GM23338 (cell line): ENCODE measurements around the gene ALPG. TPM values are rescaled to one million over a fixed set of nuclear protein-coding genes. Genes with fewer than 3 reads are reported as not detected.

Experiments
- ATAC-seq: fragments of 200-7000 bp; cut with Tn5 transposase; 3 replicates; pipeline ENCODE4 v1.9.1; 2020
- DNase-seq: peaks from one replicate; pipeline ENCODE4 v3.0.0-alpha.2; 2015; ENCODE audit warnings: low spot score
- H2AFZ ChIP-seq: fragments of 200-600 bp; sonication (generic); 2 replicates; pipeline ENCODE4 v1.8.0; 2016; ENCODE audit warnings: antibody characterized with exemption, mild to moderate bottlenecking, moderate library complexity
- H3F3A ChIP-seq: fragments of 200-600 bp; sonication (generic); replicated peaks from 2 replicates; pipeline ENCODE4 v1.8.0; 2017; ENCODE audit warnings: antibody characterized with exemption, mixed run types, low read depth
- H3K27ac ChIP-seq: fragments of 200-600 bp; sonication (generic); 2 replicates; pipeline ENCODE4 v1.6.1; 2016; ENCODE audit warnings: low read depth
- H3K27me3 ChIP-seq: fragments of 200-600 bp; sonication (generic); 2 replicates; pipeline ENCODE4 v1.8.0; 2016; ENCODE audit warnings: mild to moderate bottlenecking, mixed run types, moderate library complexity; ENCODE audit not compliant: insufficient read depth
- H3K36me3 ChIP-seq: fragments of 200-600 bp; sonication (generic); 2 replicates; pipeline ENCODE4 v1.8.0; 2016; ENCODE audit warnings: mild to moderate bottlenecking; ENCODE audit not compliant: insufficient read depth
- H3K4me1 ChIP-seq: fragments of 200-600 bp; sonication (generic); 2 replicates; pipeline ENCODE4 v1.8.0; 2016; ENCODE audit warnings: mild to moderate bottlenecking, moderate library complexity; ENCODE audit not compliant: insufficient read depth
- H3K4me2 ChIP-seq: fragments of 200-600 bp; sonication (generic); 2 replicates; pipeline ENCODE4 v1.7.1; 2017; ENCODE audit warnings: mixed run types
- H3K4me3 ChIP-seq: fragments of 200-600 bp; sonication (generic); 2 replicates; pipeline ENCODE4 v1.6.1; 2016; ENCODE audit warnings: mixed run types
- H3K79me2 ChIP-seq: fragments of 200-600 bp; sonication (generic); replicated peaks from 2 replicates; pipeline ENCODE4 v1.8.0; 2017; ENCODE audit warnings: mild to moderate bottlenecking; ENCODE audit not compliant: insufficient read depth
- H3K9me2 ChIP-seq: fragments of 200-600 bp; sonication (generic); 2 replicates; pipeline ENCODE4 v1.8.0; 2017; ENCODE audit not compliant: insufficient read depth
- H4K20me1 ChIP-seq: fragments of 200-600 bp; sonication (generic); replicated peaks from 2 replicates; pipeline ENCODE4 v1.8.0; 2017; ENCODE audit warnings: mild to moderate bottlenecking; ENCODE audit not compliant: insufficient read depth
- H3K27ac Mint-ChIP-seq: 2 replicates; pipeline ENCODE4 v1.8.0; 2020; ENCODE audit warnings: inconsistent platforms, mild to moderate bottlenecking, moderate library complexity, mixed read lengths
- H3K27me3 Mint-ChIP-seq: 3 replicates; pipeline ENCODE4 v1.8.0; 2022; ENCODE audit warnings: low read depth, mild to moderate bottlenecking, moderate library complexity, mixed read lengths, inconsistent platforms; ENCODE audit not compliant: insufficient read depth, poor library complexity
- H3K36me3 Mint-ChIP-seq: 3 replicates; pipeline ENCODE4 v1.8.0; 2021; ENCODE audit warnings: low read depth, mild to moderate bottlenecking, inconsistent platforms, moderate library complexity, mixed read lengths
- H3K4me1 Mint-ChIP-seq: 3 replicates; pipeline ENCODE4 v1.8.0; 2020; ENCODE audit warnings: mild to moderate bottlenecking, inconsistent platforms, mixed read lengths
- H3K4me3 Mint-ChIP-seq: 3 replicates; pipeline ENCODE4 v1.8.0; 2021; ENCODE audit warnings: moderate library complexity, mild to moderate bottlenecking, inconsistent platforms, mixed read lengths
- H3K9me3 Mint-ChIP-seq: 3 replicates; pipeline ENCODE4 v1.8.0; 2020; ENCODE audit warnings: moderate library complexity, mild to moderate bottlenecking, inconsistent platforms, mixed read lengths
- CREB1 ChIP-seq: fragments of 250-450 bp; sonication (Bioruptor Pico); IDR thresholded peaks from 2 replicates; pipeline ENCODE4 v1.5.0; 2020; ENCODE audit warnings: low read depth, mild to moderate bottlenecking, moderate library complexity
- EZH2 ChIP-seq: fragments of 200-600 bp; sonication (generic); IDR thresholded peaks from one replicate; pipeline ENCODE4 v1.8.0; 2017; ENCODE audit warnings: antibody characterized with exemption, mild to moderate bottlenecking, low read depth; ENCODE audit not compliant: unreplicated experiment
- EZH2phosphoT487 ChIP-seq: fragments of 200-600 bp; sonication (generic); IDR thresholded peaks from one replicate; pipeline ENCODE4 v1.8.1; 2018; ENCODE audit warnings: antibody characterized with exemption; ENCODE audit not compliant: unreplicated experiment
- JUNB ChIP-seq: IDR thresholded peaks from one replicate; pipeline ENCODE4 v1.6.1; 2016; ENCODE audit warnings: antibody characterized with exemption; ENCODE audit not compliant: unreplicated experiment
- NANOG ChIP-seq: IDR thresholded peaks from 2 replicates; pipeline ENCODE4 v1.6.1; 2016; ENCODE audit warnings: antibody characterized with exemption, borderline replicate concordance
- POLR2AphosphoS5 ChIP-seq: IDR thresholded peaks from 2 replicates; pipeline ENCODE4 v1.6.1; 2016; ENCODE audit warnings: antibody characterized with exemption, low read depth
- STAT1 ChIP-seq: IDR thresholded peaks from one replicate; pipeline ENCODE4 v1.6.1; 2016; ENCODE audit warnings: antibody characterized with exemption; ENCODE audit not compliant: unreplicated experiment
- ZNF114 ChIP-seq: fragments of 250-450 bp; sonication (Bioruptor Pico); IDR thresholded peaks from 2 replicates; pipeline ENCODE4 v1.5.0; 2020; ENCODE audit warnings: mild to moderate bottlenecking, moderate library complexity
- ZNF331 ChIP-seq: fragments of 250-450 bp; sonication (Bioruptor Pico); IDR thresholded peaks from 2 replicates; pipeline ENCODE4 v1.5.0; 2020; ENCODE audit warnings: low read depth, mild to moderate bottlenecking, moderate library complexity
- polyA plus RNA-seq: library from polyadenylated mRNA; unstranded; fragments of >200 nt; fragmentation: Nextera tagmentation; extraction: Ambion mirVana; gene quantifications from 2 replicates; pipeline ENCODE4 v1.2.1, GENCODE V29; 2016
- total RNA-seq: library from RNA; depleted of rRNA; stranded (reverse); fragments of >200 nt; shearing (Covaris generic); gene quantifications from 2 replicates; pipeline ENCODE4 v1.2.3, GENCODE V29; 2014
- TF ChIP-seq, protein P1 (sequence below): fragments of 250-450 bp; sonication (Bioruptor Pico); IDR thresholded peaks from 2 replicates; pipeline ENCODE4 v1.5.0; 2020; ENCODE audit warnings: mild to moderate bottlenecking, moderate library complexity
- TF ChIP-seq, protein P2 (sequence below): IDR thresholded peaks from one replicate; pipeline ENCODE4 v1.6.1; 2018; ENCODE audit warnings: antibody characterized with exemption; ENCODE audit not compliant: unreplicated experiment
- TF ChIP-seq, protein P3 (sequence below), 2 experiments: fragments of 200-600 bp in 1 of 2; sonication (generic) in 1 of 2; conservative IDR thresholded peaks; 2 replicates each; pipeline versions ENCODE4 v1.5.1 to v1.6.1; 2016 to 2017; ENCODE audit warnings: antibody characterized with exemption in 2 of 2, low read depth in 2 of 2, mild to moderate bottlenecking in 2 of 2, moderate library complexity in 1 of 2
- TF ChIP-seq, protein P4 (sequence below): IDR thresholded peaks from 2 replicates; pipeline ENCODE4 v1.6.1; 2016; ENCODE audit warnings: antibody characterized with exemption

ALPG gene
- total and polyA plus RNA-seq, 2 experiments from 2014 or later: 0.89 to 2.5 TPM

DNA sequence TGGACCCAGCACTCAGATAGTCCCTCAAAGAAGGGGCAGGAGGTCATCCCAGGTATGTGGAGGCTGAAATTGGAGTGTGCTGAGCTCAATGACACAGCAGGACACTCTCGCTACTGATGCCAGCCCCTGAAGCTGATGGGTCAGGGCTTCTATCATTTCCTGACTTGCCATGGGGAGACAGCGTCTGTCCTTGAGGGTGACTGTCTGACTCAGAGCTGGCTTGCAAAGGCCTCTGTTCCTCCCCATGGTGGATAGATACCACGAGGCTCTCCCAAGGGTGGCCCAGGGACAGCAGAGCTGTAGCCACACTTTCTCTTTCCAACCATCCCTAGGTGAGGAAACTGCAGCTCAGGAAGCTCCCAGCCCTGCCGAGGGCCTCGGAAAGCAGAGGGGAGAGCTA is 10.8 kb downstream of the ALPG start:
- Histone ChIP-seq H4K20me1 (0 out of 2 replicates have a peak, but pooled peaks cover 4% of the 10 kb centered on the region), H3K4me3 (no peak overlapping the region), H3F3A (peaks cover 9% of the 10 kb centered on the region), H3K79me2 (peaks cover 19% of the 10 kb centered on the region; the same call in 1 of the 2 replicates), H3K9me2 (0 out of 2 replicates have a peak, but pooled peaks cover 3% of the 10 kb centered on the region), H2AFZ (no peak overlapping the region), H3K27ac (no peak overlapping the region), H3K4me2 (no peak overlapping the region), H3K27me3 (peaks cover 44% of the 10 kb centered on the region), H3K36me3 (no peaks in the 10 kb centered on the region), H3K4me1 (peaks cover 13% of the 10 kb centered on the region)
- peaks cover 55% of the 10 kb centered on the region for H3K27me3 Mint-ChIP-seq
- H3K27ac Mint-ChIP-seq: no peak overlapping the region
- TF ChIP-seq ZNF114 (CRISPR knock-in tag) (no peak), JUNB (no peak), ZNF331 (CRISPR knock-in tag) (no peak), POLR2AphosphoS5 (no peak), CREB1 (CRISPR knock-in tag) (no peak), EZH2 (no peak), STAT1 (no peak), NANOG (no peak), EZH2phosphoT487 (no peak)
- TF ChIP-seq, protein P1, sequence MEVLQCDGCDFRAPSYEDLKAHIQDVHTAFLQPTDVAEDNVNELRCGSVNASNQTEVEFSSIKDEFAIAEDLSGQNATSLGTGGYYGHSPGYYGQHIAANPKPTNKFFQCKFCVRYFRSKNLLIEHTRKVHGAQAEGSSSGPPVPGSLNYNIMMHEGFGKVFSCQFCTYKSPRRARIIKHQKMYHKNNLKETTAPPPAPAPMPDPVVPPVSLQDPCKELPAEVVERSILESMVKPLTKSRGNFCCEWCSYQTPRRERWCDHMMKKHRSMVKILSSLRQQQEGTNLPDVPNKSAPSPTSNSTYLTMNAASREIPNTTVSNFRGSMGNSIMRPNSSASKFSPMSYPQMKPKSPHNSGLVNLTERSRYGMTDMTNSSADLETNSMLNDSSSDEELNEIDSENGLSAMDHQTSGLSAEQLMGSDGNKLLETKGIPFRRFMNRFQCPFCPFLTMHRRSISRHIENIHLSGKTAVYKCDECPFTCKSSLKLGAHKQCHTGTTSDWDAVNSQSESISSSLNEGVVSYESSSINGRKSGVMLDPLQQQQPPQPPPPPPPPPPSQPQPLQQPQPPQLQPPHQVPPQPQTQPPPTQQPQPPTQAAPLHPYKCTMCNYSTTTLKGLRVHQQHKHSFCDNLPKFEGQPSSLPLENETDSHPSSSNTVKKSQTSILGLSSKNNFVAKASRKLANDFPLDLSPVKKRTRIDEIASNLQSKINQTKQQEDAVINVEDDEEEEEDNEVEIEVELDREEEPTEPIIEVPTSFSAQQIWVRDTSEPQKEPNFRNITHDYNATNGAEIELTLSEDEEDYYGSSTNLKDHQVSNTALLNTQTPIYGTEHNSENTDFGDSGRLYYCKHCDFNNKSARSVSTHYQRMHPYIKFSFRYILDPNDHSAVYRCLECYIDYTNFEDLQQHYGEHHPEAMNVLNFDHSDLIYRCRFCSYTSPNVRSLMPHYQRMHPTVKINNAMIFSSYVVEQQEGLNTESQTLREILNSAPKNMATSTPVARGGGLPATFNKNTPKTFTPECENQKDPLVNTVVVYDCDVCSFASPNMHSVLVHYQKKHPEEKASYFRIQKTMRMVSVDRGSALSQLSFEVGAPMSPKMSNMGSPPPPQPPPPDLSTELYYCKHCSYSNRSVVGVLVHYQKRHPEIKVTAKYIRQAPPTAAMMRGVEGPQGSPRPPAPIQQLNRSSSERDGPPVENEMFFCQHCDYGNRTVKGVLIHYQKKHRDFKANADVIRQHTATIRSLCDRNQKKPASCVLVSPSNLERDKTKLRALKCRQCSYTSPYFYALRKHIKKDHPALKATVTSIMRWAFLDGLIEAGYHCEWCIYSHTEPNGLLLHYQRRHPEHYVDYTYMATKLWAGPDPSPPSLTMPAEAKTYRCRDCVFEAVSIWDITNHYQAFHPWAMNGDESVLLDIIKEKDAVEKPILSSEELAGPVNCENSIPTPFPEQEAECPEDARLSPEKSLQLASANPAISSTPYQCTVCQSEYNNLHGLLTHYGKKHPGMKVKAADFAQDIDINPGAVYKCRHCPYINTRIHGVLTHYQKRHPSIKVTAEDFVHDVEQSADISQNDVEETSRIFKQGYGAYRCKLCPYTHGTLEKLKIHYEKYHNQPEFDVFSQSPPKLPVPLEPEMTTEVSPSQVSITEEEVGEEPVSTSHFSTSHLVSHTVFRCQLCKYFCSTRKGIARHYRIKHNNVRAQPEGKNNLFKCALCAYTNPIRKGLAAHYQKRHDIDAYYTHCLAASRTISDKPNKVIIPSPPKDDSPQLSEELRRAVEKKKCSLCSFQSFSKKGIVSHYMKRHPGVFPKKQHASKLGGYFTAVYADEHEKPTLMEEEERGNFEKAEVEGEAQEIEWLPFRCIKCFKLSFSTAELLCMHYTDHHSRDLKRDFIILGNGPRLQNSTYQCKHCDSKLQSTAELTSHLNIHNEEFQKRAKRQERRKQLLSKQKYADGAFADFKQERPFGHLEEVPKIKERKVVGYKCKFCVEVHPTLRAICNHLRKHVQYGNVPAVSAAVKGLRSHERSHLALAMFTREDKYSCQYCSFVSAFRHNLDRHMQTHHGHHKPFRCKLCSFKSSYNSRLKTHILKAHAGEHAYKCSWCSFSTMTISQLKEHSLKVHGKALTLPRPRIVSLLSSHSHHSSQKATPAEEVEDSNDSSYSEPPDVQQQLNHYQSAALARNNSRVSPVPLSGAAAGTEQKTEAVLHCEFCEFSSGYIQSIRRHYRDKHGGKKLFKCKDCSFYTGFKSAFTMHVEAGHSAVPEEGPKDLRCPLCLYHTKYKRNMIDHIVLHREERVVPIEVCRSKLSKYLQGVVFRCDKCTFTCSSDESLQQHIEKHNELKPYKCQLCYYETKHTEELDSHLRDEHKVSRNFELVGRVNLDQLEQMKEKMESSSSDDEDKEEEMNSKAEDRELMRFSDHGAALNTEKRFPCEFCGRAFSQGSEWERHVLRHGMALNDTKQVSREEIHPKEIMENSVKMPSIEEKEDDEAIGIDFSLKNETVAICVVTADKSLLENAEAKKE: no peak
- TF ChIP-seq, protein P2, sequence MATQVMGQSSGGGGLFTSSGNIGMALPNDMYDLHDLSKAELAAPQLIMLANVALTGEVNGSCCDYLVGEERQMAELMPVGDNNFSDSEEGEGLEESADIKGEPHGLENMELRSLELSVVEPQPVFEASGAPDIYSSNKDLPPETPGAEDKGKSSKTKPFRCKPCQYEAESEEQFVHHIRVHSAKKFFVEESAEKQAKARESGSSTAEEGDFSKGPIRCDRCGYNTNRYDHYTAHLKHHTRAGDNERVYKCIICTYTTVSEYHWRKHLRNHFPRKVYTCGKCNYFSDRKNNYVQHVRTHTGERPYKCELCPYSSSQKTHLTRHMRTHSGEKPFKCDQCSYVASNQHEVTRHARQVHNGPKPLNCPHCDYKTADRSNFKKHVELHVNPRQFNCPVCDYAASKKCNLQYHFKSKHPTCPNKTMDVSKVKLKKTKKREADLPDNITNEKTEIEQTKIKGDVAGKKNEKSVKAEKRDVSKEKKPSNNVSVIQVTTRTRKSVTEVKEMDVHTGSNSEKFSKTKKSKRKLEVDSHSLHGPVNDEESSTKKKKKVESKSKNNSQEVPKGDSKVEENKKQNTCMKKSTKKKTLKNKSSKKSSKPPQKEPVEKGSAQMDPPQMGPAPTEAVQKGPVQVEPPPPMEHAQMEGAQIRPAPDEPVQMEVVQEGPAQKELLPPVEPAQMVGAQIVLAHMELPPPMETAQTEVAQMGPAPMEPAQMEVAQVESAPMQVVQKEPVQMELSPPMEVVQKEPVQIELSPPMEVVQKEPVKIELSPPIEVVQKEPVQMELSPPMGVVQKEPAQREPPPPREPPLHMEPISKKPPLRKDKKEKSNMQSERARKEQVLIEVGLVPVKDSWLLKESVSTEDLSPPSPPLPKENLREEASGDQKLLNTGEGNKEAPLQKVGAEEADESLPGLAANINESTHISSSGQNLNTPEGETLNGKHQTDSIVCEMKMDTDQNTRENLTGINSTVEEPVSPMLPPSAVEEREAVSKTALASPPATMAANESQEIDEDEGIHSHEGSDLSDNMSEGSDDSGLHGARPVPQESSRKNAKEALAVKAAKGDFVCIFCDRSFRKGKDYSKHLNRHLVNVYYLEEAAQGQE: no peak
- TF ChIP-seq, protein P3, sequence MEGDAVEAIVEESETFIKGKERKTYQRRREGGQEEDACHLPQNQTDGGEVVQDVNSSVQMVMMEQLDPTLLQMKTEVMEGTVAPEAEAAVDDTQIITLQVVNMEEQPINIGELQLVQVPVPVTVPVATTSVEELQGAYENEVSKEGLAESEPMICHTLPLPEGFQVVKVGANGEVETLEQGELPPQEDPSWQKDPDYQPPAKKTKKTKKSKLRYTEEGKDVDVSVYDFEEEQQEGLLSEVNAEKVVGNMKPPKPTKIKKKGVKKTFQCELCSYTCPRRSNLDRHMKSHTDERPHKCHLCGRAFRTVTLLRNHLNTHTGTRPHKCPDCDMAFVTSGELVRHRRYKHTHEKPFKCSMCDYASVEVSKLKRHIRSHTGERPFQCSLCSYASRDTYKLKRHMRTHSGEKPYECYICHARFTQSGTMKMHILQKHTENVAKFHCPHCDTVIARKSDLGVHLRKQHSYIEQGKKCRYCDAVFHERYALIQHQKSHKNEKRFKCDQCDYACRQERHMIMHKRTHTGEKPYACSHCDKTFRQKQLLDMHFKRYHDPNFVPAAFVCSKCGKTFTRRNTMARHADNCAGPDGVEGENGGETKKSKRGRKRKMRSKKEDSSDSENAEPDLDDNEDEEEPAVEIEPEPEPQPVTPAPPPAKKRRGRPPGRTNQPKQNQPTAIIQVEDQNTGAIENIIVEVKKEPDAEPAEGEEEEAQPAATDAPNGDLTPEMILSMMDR (conservative IDR thresholded peaks at IDR 0.05; ENCODE audit: low read depth in 2 of 2): no peak
- TF ChIP-seq, protein P4, sequence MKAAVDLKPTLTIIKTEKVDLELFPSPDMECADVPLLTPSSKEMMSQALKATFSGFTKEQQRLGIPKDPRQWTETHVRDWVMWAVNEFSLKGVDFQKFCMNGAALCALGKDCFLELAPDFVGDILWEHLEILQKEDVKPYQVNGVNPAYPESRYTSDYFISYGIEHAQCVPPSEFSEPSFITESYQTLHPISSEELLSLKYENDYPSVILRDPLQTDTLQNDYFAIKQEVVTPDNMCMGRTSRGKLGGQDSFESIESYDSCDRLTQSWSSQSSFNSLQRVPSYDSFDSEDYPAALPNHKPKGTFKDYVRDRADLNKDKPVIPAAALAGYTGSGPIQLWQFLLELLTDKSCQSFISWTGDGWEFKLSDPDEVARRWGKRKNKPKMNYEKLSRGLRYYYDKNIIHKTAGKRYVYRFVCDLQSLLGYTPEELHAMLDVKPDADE: no peak
- DNase-seq (no peak), ATAC-seq (no peak)
- no peak overlapping the region for H3K4me3 Mint-ChIP-seq
- peaks cover 13% of the 10 kb centered on the region for H3K4me1 Mint-ChIP-seq
- H3K36me3 Mint-ChIP-seq: peaks cover 21% of the 10 kb centered on the region
- H3K9me3 Mint-ChIP-seq: peaks cover 10% of the 10 kb centered on the region
